K562 (cell line): ENCODE results near the gene PTPRU. TPM values are rescaled to one million over a fixed set of nuclear protein-coding genes. Genes with fewer than 3 reads are reported as not detected.

Experiments
- CAMTA2 ChIP-seq: fragments of 250-450 bp; sonication (Bioruptor Pico); conservative IDR thresholded peaks from 2 replicates; pipeline ENCODE4 v1.5.1; 2022
- CBFA2T3 ChIP-seq: fragments of 450-650 bp; IDR thresholded peaks from 2 replicates; pipeline ENCODE4 v1.6.1; 2017
- CREB5 ChIP-seq: fragments of 250-450 bp; sonication (Bioruptor Pico); IDR thresholded peaks from 2 replicates; pipeline ENCODE4 v1.5.0; 2020; ENCODE audit warnings: mild to moderate bottlenecking
- CTCF ChIP-seq, 3 experiments: IDR thresholded peaks in 2 of 3; conservative IDR thresholded peaks in 1 of 3; 2 replicates each; pipeline ENCODE4 v1.5.1; 2011 to 2012; ENCODE audit warnings: low read length in 3 of 3, mild to moderate bottlenecking in 3 of 3, control low read depth in 2 of 3, improper control_type of control experiment in 1 of 3, inconsistent platforms in 1 of 3, low read depth in 1 of 3, mixed read lengths in 1 of 3, moderate library complexity in 1 of 3; ENCODE audit not compliant: insufficient read depth in 2 of 3
- ESRRA ChIP-seq: fragments of 450-650 bp; IDR thresholded peaks from 2 replicates; pipeline ENCODE4 v1.6.1; 2014; ENCODE audit warnings: low read depth, mild to moderate bottlenecking, moderate library complexity, borderline replicate concordance
- FOS ChIP-seq: IDR thresholded peaks from 3 replicates; pipeline ENCODE4 v1.6.1; 2011; ENCODE audit not compliant: insufficient read length; ENCODE audit errors: extremely low read depth
- FOXM1 ChIP-seq, 2 experiments: fragments of 450-650 bp in 1 of 2; sonication (generic) in 1 of 2; formaldehyde crosslinking in 1 of 2; IDR thresholded peaks; 2 replicates each; pipeline versions ENCODE4 v1.6.1 to v1.9.0; 2017 to 2022; ENCODE audit warnings: low read depth in 2 of 2, mild to moderate bottlenecking in 2 of 2, missing genetic modification reagents in 1 of 2, moderate library complexity in 1 of 2
- FOXP1 ChIP-seq: sonication (generic); formaldehyde crosslinking; IDR thresholded peaks from 2 replicates; pipeline ENCODE4 v1.8.0; 2022; ENCODE audit warnings: mild to moderate bottlenecking, missing genetic modification reagents
- HMG20B ChIP-seq: fragments of 250-450 bp; sonication (Bioruptor Pico); IDR thresholded peaks from 2 replicates; pipeline ENCODE4 v1.5.0; 2021; ENCODE audit warnings: mild to moderate bottlenecking
- KDM1A ChIP-seq, 2 experiments: fragments of 450-650 bp; IDR thresholded peaks; 2 replicates each; pipeline ENCODE4 v1.6.1; 2016; ENCODE audit warnings: mild to moderate bottlenecking in 2 of 2
- MAFG ChIP-seq: fragments of 450-650 bp; conservative IDR thresholded peaks from 2 replicates; pipeline ENCODE4 v1.6.1; 2016; ENCODE audit warnings: missing genetic modification characterization, missing compliant biosample characterization
- MLLT1 ChIP-seq, 2 experiments: fragments of 450-650 bp; IDR thresholded peaks; 2 replicates each; pipeline ENCODE4 v1.6.1; 2016
- NFIC ChIP-seq: fragments of 450-650 bp; IDR thresholded peaks from 2 replicates; pipeline ENCODE4 v1.6.1; 2017; ENCODE audit warnings: mild to moderate bottlenecking, inconsistent platforms
- PKNOX1 ChIP-seq: fragments of 450-650 bp; IDR thresholded peaks from 2 replicates; pipeline ENCODE4 v1.6.1; 2016
- SMAD1 ChIP-seq: fragments of 150-350 bp; IDR thresholded peaks from 2 replicates; pipeline ENCODE4 v1.6.1; 2014; ENCODE audit warnings: low read length, low read depth; ENCODE audit not compliant: partially characterized antibody
- SMARCB1 ChIP-seq: IDR thresholded peaks from 2 replicates; pipeline ENCODE4 v1.6.1; 2011; ENCODE audit warnings: improper control_type of control experiment, low read depth; ENCODE audit not compliant: insufficient read length
- STAT6 ChIP-seq: sonication (generic); formaldehyde crosslinking; IDR thresholded peaks from 2 replicates; pipeline ENCODE4 v1.8.1; 2023; ENCODE audit warnings: mild to moderate bottlenecking, missing genetic modification reagents
- ZFX ChIP-seq: sonication (generic); formaldehyde crosslinking; IDR thresholded peaks from 2 replicates; pipeline ENCODE4 v1.8.0; 2022; ENCODE audit warnings: mild to moderate bottlenecking, missing genetic modification reagents, moderate library complexity
- ZKSCAN1 ChIP-seq: fragments of 150-350 bp; IDR thresholded peaks from 2 replicates; pipeline ENCODE4 v1.6.1; 2016; ENCODE audit warnings: low read depth, low read length
- polyA plus RNA-seq, 8 experiments: library from polyadenylated mRNA; depleted of rRNA in 4 of 8; stranded (reverse) in 5 of 8; unstranded in 3 of 8; fragments of >200 nt; fragmentation: Nextera tagmentation in 2 of 8; fragmentation: Illumina TruSeq in 1 of 8; extraction: Ambion mirVana in 2 of 8; extraction: Trizol in 1 of 8; gene quantifications; 2 replicates each; pipeline versions ENCODE4 v1.2.1 to v1.2.3, GENCODE V29; 2011 to 2014; ENCODE audit warnings: inconsistent platforms in 1 of 8, missing spikeins in 1 of 8
- total RNA-seq, 7 experiments: library from RNA; depleted of rRNA in 6 of 7; stranded (reverse); fragments of >200 nt in 6 of 7; fragmentation: Illumina TruSeq in 2 of 7; extraction: Trizol in 2 of 7; gene quantifications; 2 replicates each; pipeline versions ENCODE4 v1.2.1 to v1.2.3, GENCODE V29; 2011 to 2021; ENCODE audit warnings: low replicate concordance in 1 of 7

The PTPRU gene
- total and polyA plus RNA-seq, 9 of the 15 experiments (the other 6 are each of a cell fraction or from before 2014, with no cell fraction given), result 0.01 to 2.9 (median 1.0) TPM

GRCh38 chr1:29312469-29313461, 76.4 kb downstream of the PTPRU start (continued):
- TF ChIP-seq STAT6 (CRISPR knock-in tag) (no peak), FOXP1 (CRISPR knock-in tag) (no peak), CREB5 (no peak), ESRRA (no peak; the same call in 1 of the 2 replicates), MAFG (tag) (no peak), SMARCB1 (no peak), HMG20B (CRISPR knock-in tag) (no peak), MLLT1 (IDR thresholded peaks at IDR 0.05) (0 out of 4 replicates have a peak, but pooled peaks of 1 of the 2 experiments have one; percentile 48), ZKSCAN1 (no peak), CBFA2T3 (peak; percentile 37; the same call in 1 of the 2 replicates), ZFX (no peak), CTCF (IDR thresholded peaks at IDR 0.05 in 2 of 3, conservative IDR thresholded peaks at IDR 0.05 in 1 of 3; ENCODE audit: insufficient read depth in 2 of 3, low read depth in 1 of 3, low read length in 3 of 3) (peak; percentile 27 to 42 (median 29); a peak in 3 of 6 replicates), KDM1A (IDR thresholded peaks at IDR 0.05) (0 out of 4 replicates have a peak, but pooled peaks of 1 of the 2 experiments have one; percentile 24), CAMTA2 (CRISPR knock-in tag) (no peak), SMAD1 (no peak), FOXM1 (IDR thresholded peaks at IDR 0.05; ENCODE audit: low read depth) (no peak), FOXM1 (CRISPR knock-in tag; IDR thresholded peaks at IDR 0.05; ENCODE audit: low read depth) (no peak), NFIC (no peak), PKNOX1 (no peak), FOS (no peak)
